HG02798 (cell line): Measurements from ENCODE around the gene RUFY2.
A peak's percentile ranks its signal among the peaks of the same experiment; 100 is the strongest.
"Not testable (repeated sequence)": the region's sequence is repeated elsewhere in the genome, so short reads cannot be mapped to it uniquely, and the experiment has no call there.

Source experiments
- ATAC-seq: cut with Tn5 transposase; IDR thresholded peaks from one replicate; pipeline ENCODE4 v1.9.1; 2021; ENCODE audit warnings: mild to moderate bottlenecking; ENCODE audit not compliant: unreplicated experiment, poor library complexity

RUFY2 gene

GRCh38 chr10:68327889-68328786 is 78.9 kb downstream of the RUFY2 start:
- no peak for ATAC-seq

GRCh38 chr10:68324396-68324795 is 82.7 kb downstream of the RUFY2 start:
- ATAC-seq, result not testable (repeated sequence)

GRCh38 chr10:68318331-68319059 is 88.6 kb downstream of the RUFY2 start:
- no peak for ATAC-seq

GRCh38 chr10:68315582-68315981 is 91.5 kb downstream of the RUFY2 start:
- ATAC-seq, result no peak

- ATAC-seq, result not testable (repeated sequence)
These were observed 92.1 kb downstream of the RUFY2 start for GRCh38 chr10:68314930-68315329.

- ATAC-seq, result no peak
These were observed 96.5 kb downstream of the RUFY2 start for GRCh38 chr10:68310531-68310930.

GRCh38 chr10:68305854-68306253 is 101.2 kb downstream of the RUFY2 start:
- no peak for ATAC-seq

- ATAC-seq, result no peak
These were observed 103.1 kb downstream of the RUFY2 start for GRCh38 chr10:68303849-68304412.

GRCh38 chr10:68302871-68303270 is 104.2 kb downstream of the RUFY2 start:
- no peak for ATAC-seq

GRCh38 chr10:68302503-68302823 is 104.6 kb downstream of the RUFY2 start:
- ATAC-seq, result no peak

- ATAC-seq, result peak; percentile 69
These were observed 105.1 kb downstream of the RUFY2 start for GRCh38 chr10:68301790-68302502.

- ATAC-seq, result no peak
These were observed 105.8 kb downstream of the RUFY2 start for GRCh38 chr10:68301301-68301700.

- no peak for ATAC-seq
These were observed 110.0 kb downstream of the RUFY2 start for GRCh38 chr10:68296843-68297663.
